Fibroblast of peridontal ligament (primary cell): ENCODE measurements around the gene BANP.
A peak's percentile ranks its signal among the peaks of the same experiment; 100 is the strongest.
"Not testable (repeated sequence)": the region's sequence is repeated elsewhere in the genome, so short reads cannot be mapped to it uniquely, and the experiment has no call there.

Experiments used
- DNase-seq: peaks from one replicate; pipeline ENCODE4 v3.0.0-alpha.2; 2010; ENCODE audit errors: extremely low read depth

The BANP gene

GRCh38 chr16:87993901-87994300, 42.7 kb downstream of the BANP start:
- no peak for DNase-seq

DNA sequence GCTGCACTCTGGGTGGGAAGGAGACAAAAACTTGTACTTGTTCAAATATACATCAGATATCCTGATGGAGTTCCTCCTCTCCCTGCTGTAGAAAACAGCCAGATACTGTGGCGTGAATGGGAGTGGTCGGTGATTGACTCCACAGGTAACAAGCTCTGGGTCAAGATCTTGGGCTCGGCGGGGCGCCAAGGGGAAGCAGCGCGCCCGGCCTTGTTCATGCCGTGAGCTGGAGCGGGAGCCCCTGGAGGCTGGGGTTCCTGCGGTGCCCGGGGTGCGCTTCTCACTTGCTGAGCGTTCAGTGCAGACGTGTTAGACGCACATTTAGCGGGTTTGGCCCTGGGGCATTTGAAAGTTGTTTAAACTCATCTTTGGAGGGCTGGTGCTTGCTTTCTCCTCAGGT, 44.4 kb downstream of the BANP start:
- no peak for DNase-seq

DNA sequence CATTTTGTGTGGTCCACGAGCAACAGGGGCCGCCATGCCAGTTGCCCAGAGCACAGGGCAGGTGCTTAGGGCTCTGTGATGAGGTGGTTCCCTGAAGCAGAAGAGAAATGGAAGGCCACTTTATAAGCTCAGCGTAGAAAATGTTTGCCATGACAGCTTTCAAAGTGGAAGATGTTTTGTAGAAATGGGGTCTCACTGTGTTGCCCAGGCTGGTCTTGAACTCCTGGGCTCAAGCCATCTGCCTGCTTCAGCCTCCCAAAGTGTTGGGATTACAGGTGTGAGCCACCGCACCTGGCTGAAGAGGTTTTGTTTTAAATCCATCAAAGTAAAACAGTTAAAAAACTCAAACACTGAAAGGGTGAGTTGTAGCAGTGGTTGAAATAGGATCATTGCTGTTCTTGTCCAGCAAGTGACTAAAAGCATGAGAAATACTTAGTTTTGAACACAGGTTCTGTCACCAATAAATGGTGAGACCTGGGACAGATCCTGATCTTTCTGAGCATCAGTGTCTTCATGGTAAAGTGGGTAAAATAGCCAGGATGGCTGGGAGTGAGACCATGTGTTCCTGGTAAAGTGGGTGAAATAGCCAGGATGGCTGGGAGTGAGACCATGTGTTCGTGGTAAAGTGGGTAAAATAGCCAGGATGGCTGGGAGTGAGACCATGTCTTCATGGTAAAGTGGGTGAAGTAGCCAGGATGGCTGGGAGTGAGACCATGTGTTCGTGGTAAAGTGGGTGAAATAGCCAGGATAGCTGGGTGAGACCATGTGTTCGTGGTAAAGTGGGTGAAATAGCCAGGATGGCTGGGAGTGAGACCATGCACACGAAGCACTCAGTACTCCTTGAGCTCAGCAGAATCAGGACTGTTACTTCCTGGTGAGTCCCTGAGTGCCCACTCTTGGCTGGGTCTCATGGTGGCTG, 46.0 kb downstream of the BANP start:
- no peak for DNase-seq

- not testable (repeated sequence) for DNase-seq
Measured at GRCh38 chr16:87998184-87998793, 47.1 kb downstream of the BANP start.

GRCh38 chr16:87998992-87999391, 47.8 kb downstream of the BANP start:
- DNase-seq: not testable (repeated sequence)

- no peak for DNase-seq
Measured at GRCh38 chr16:88002211-88002610, 51.0 kb downstream of the BANP start.

DNA sequence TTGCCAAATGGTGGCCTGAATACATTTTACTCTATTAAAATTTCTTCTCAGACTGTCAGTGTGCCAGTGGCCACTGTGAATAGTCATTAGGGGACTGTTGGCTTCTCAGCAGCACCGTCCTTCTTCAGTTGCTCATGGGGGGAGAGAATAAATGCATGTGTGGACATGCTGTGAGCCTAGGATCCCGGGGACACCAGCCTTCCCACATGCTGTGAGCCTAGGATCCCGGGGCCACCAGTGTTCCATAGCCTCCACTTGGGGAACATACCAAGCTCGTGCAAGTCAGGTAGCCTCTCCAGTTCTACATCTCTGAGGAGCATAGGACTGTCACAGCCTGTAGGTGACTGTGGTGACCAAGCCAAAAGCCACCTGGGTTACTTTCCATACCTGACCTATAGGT, 51.5 kb downstream of the BANP start:
- no peak for DNase-seq

- DNase-seq: no peak
Measured at GRCh38 chr16:88003316-88003715, 52.1 kb downstream of the BANP start.

GRCh38 chr16:88003736-88004135, 52.5 kb downstream of the BANP start:
- no peak for DNase-seq

GRCh38 chr16:88004391-88004790, 53.2 kb downstream of the BANP start:
- DNase-seq: no peak

GRCh38 chr16:88005181-88005581, 53.9 kb downstream of the BANP start:
- no peak for DNase-seq

GRCh38 chr16:88005968-88006367, 54.7 kb downstream of the BANP start:
- no peak for DNase-seq

- DNase-seq: no peak
Measured at GRCh38 chr16:88007321-88007731, 56.1 kb downstream of the BANP start.

- no peak for DNase-seq
Measured at GRCh38 chr16:88008840-88009239, 57.6 kb downstream of the BANP start.

- DNase-seq: no peak
Measured at GRCh38 chr16:88009563-88010342, 58.5 kb downstream of the BANP start.

- no peak for DNase-seq
Measured at GRCh38 chr16:88010343-88010967, 59.2 kb downstream of the BANP start.

- no peak for DNase-seq
Measured at GRCh38 chr16:88010968-88011483, 59.8 kb downstream of the BANP start.

GRCh38 chr16:88012360-88012759, 61.1 kb downstream of the BANP start:
- DNase-seq: no peak

DNA sequence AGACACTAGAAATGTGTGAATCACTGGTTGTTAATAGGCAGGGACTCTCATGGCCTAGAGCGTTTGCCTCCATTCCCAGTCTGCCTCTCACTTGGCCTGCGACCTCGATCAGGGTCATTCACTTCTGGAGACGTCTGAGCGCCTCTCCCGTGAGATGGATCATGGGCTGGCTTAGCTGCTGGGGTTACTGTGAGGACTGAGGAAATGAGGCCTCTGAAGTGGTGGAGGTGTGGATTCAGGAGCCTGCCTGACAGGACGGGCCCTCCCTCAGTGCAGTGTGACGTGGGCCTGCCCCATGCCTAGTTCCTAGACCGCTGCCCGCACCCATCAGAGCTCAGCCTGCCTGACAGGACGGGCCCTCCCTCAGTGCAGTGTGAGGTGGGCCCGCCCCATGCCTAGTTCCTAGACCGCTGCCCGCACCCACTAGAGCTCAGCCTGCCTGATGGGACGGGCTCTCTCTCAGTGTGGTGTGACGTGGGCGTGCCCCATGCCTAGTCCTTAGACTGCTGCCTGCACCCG, 61.9 kb downstream of the BANP start:
- no peak for DNase-seq

DNA sequence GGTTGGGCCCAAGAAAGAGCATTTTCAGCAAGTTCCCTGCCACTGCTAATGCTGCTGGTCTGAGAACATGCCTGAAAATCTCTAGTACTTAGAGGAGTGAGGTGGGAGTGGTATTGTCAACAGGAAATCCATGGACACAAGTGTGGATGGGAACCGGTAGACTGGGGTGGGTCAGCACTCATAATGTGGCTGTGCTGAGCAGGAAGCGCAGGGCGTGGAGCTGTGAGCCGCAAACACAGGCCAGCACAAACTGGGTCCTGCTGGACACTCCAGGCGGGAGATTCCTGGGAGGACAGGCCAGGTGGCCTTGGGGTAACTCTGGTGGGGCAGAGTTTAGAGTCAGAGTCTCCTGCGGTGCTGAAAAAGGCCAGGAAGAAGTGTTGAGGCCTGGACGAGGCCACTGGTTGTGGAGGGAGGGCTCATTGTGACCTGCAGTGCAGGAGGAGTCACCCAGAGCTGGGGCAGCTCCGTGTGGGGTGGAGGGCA, 62.6 kb downstream of the BANP start:
- DNase-seq: no peak

- peak; percentile 53 for DNase-seq
Measured at GRCh38 chr16:88014252-88014781, 63.1 kb downstream of the BANP start.
